ENCODE results near the gene CARD10. TPM values are rescaled to one million over a fixed set of nuclear protein-coding genes. Genes with fewer than 3 reads are reported as not detected.

The CARD10 gene
- total and polyA plus RNA-seq, 2 of the 8 experiments (the other 6 are each of a cell fraction or from before 2014, with no cell fraction given), result 13.5 to 14.4 TPM

DNA sequence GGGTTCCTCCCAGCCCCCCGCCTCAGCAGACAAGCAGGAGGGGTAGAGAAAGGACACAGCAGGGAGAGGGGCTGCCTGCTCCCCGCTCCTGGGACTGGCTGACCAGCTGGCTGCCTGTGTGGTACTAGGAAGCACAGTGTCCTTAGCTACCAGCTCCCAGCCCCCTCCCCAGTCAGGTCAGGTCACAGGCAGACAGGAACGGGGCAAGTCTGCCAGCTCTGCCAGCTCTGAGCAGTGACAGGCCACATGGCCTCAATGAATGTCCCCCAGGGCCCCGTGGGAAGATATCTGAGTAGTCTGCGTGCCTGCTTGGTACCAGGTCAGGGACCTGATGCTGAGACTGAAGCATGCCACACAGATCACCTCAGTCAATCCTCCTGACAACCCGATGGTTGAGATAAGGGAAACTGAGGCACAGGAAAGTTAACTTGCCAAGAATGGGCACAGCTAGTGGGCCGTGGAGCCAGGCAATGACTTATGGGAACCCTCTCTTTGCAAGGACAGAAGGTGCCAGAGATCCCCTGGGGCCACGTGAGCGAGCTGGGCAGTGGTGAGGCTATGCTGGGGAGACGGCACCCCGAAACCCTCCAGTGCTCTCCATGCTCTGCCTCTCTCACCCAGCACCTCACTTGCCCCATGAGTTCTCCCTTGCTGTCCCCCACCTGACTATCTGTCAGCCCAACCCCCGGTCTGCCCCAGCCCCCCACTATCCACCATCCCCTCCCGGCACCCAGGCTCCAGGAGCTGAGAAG is 19.2 kb downstream of the CARD10 start:
- H3K23me2 ChIP-seq (ENCODE audit: low read depth, low read length), result no peaks in the 10 kb centered on the region
- H3K14ac ChIP-seq (ENCODE audit: insufficient read length), result no peak overlapping the region
- H3K79me2 ChIP-seq (ENCODE audit: control insufficient read depth in 1 of 2, insufficient read depth in 2 of 2, low read length in 2 of 2), result no peaks in the 10 kb centered on the region
- H2BK12ac ChIP-seq (ENCODE audit: low read depth, low read length), result peak overlapping the region; percentile 27; the same call in 1 of the 2 replicates
- no peak overlapping the region for H4K5ac ChIP-seq (ENCODE audit: insufficient read length, low read depth, low read length)
- H3K4ac ChIP-seq (replicated peaks; ENCODE audit: insufficient read length, low read depth, low read length), result no peak overlapping the region
- DNase-seq (ENCODE audit: low read depth in 1 of 2, low spot score in 2 of 2), result no peak
- no peak overlapping the region for H2BK5ac ChIP-seq (ENCODE audit: low read depth, low read length)
- 0 out of 2 replicates have a peak overlapping the region, but pooled peaks have one; percentile 30 for H4K8ac ChIP-seq (ENCODE audit: extremely low read depth, insufficient read depth, low read length)
- H3K4me2 ChIP-seq (ENCODE audit: insufficient read depth in 1 of 2, low read depth in 2 of 2, low read length in 2 of 2), result no peak overlapping the region
- no peaks in the 10 kb centered on the region for H3K27me3 ChIP-seq (replicated peaks in 1 of 4; ENCODE audit: control insufficient read depth in 3 of 4, extremely low read depth in 1 of 4, insufficient read depth in 3 of 4, low read length in 3 of 4)
- ChIA-PET POLR2A (ENCODE audit: partially characterized antibody) (interaction anchor here (1.4 kb wide), 1 partner anchor 62 kb away, joined by 5 read pairs; no protein-coding TSS in a partner anchor), CTCF (ENCODE audit: partially characterized antibody) (interaction anchor here (0.9 to 21.5 kb wide), 10 partner anchors 8 to 239 kb away, joined by 3 to 312 read pairs (median 6); no protein-coding TSS in a partner anchor)
- 89% methylated on average over 11 of the region's 13 CpGs; no CpG with 5 or more reads in 1 of the 2 experiments for WGBS, 2 experiments (ENCODE audit: extremely low coverage in 1 of 2, insufficient coverage in 1 of 2, insufficient read length in 1 of 2, insufficient replicate concordance in 2 of 2, low coverage in 1 of 2, low lambda C conversion rate in 2 of 2, missing lambda C conversion rate in 1 of 2)
- H2AK5ac ChIP-seq (ENCODE audit: low read depth, low read length), result no peak overlapping the region
- no peak overlapping the region for H3K27ac ChIP-seq (ENCODE audit: low read depth, low read length)
- peaks cover 0 to 23% (median 11%) of the 10 kb centered on the region in 4 experiments; a peak in 5 of 7 replicates for H3K4me1 ChIP-seq (replicated peaks in 1 of 4; ENCODE audit: control insufficient read depth in 3 of 4, insufficient read depth in 4 of 4, low read length in 3 of 4)
- TF ChIP-seq CREB1 (IDR thresholded peaks at IDR 0.05), result no peak
- TF ChIP-seq, protein P1, sequence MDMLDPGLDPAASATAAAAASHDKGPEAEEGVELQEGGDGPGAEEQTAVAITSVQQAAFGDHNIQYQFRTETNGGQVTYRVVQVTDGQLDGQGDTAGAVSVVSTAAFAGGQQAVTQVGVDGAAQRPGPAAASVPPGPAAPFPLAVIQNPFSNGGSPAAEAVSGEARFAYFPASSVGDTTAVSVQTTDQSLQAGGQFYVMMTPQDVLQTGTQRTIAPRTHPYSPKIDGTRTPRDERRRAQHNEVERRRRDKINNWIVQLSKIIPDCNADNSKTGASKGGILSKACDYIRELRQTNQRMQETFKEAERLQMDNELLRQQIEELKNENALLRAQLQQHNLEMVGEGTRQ (IDR thresholded peaks at IDR 0.05; ENCODE audit: low read length), result no peak
- TF ChIP-seq TAF7 (optimal IDR thresholded peaks at IDR 0.05; ENCODE audit: borderline replicate concordance, low read depth, low read length), result no peak
- TF ChIP-seq RXRA (IDR thresholded peaks at IDR 0.05; ENCODE audit: insufficient read depth, low read depth, low read length), result no peak
- no peak for TF ChIP-seq RAD21 (IDR thresholded peaks at IDR 0.05 in 1 of 2, conservative IDR thresholded peaks at IDR 0.05 in 1 of 2; ENCODE audit: low read depth in 2 of 2, low read length in 2 of 2)
- no peak for TF ChIP-seq FOSL1 (IDR thresholded peaks at IDR 0.05; ENCODE audit: insufficient read depth, low read depth, low read length)
- no peak for TF ChIP-seq KDM5A (IDR thresholded peaks at IDR 0.05; ENCODE audit: low read length)
- no peak for TF ChIP-seq CHD2 (IDR thresholded peaks at IDR 0.05; ENCODE audit: low read length)
- no peak for TF ChIP-seq GTF2F1 (IDR thresholded peaks at IDR 0.05; ENCODE audit: borderline replicate concordance, low read depth, low read length)
- TF ChIP-seq KDM4A (IDR thresholded peaks at IDR 0.05; ENCODE audit: low read depth, low read length, severe bottlenecking), result no peak
- H3K23ac ChIP-seq (ENCODE audit: insufficient read length), result no peak overlapping the region
- no peak overlapping the region for H2AFZ ChIP-seq (ENCODE audit: low read length)
- no peak overlapping the region for H2BK120ac ChIP-seq (replicated peaks; ENCODE audit: low read depth, low read length)
- H2BK20ac ChIP-seq (ENCODE audit: low read length), result no peak overlapping the region
- no peak overlapping the region for H4K91ac ChIP-seq (replicated peaks; ENCODE audit: insufficient read length, low read length)
- H3K56ac ChIP-seq (replicated peaks; ENCODE audit: insufficient read length, low read depth, low read length), result no peak overlapping the region
- no peak overlapping the region for H3K4me3 ChIP-seq (ENCODE audit: extremely low read depth in 1 of 4, insufficient read depth in 2 of 4, low read depth in 3 of 4, low read length in 4 of 4)
- no peaks in the 10 kb centered on the region; a peak in 2 of 8 replicates for H3K36me3 ChIP-seq (ENCODE audit: control insufficient read depth in 2 of 4, insufficient read depth in 4 of 4, low read length in 3 of 4)
- no peaks in the 10 kb centered on the region for H3K79me1 ChIP-seq (ENCODE audit: low read depth, low read length)
- no peaks in the 10 kb centered on the region for H4K20me1 ChIP-seq (replicated peaks in 1 of 2; ENCODE audit: control insufficient read depth in 1 of 2, insufficient read depth in 2 of 2, low read length in 2 of 2)
- FAIRE-seq, result no peak
- no peak overlapping the region; the same call in 1 of the 2 replicates for H2BK15ac ChIP-seq (ENCODE audit: low read length)
- no peak overlapping the region for H3K9ac ChIP-seq (replicated peaks in 1 of 4; ENCODE audit: extremely low read depth in 1 of 4, low read depth in 3 of 4, low read length in 3 of 4)
- no peaks in the 10 kb centered on the region for H3K9me3 ChIP-seq (ENCODE audit: insufficient read depth in 2 of 2, low read depth in 1 of 2, low read length in 1 of 2)
- H3K18ac ChIP-seq (ENCODE audit: extremely low read depth, low read length), result no peak overlapping the region
